ENCODE data around the gene MYO16. TPM values are rescaled to one million over a fixed set of nuclear protein-coding genes. Genes with fewer than 3 reads are reported as not detected.

Gene MYO16
- total RNA-seq, 1 donor from 2014 or later = 2.3 TPM

DNA sequence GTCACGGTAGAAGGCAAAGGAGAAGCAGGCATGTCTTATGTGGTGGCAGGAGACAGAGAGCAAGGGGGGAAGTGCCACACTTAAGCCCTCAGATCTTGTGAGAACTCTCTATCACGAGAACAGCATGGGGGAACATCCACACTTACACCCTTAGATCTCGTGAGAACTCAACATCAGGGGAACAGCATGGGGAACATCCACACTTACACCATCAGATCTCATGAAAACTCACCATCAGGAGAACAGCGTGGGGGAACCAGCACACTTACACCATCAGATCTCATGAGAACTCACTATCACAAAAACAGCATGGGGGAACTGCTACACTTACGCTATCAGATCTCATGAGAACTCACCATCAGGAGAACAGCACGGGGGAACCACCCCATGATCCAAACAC is 445.0 kb downstream of the MYO16 start:
- Mint-ChIP-seq H3K4me3 (ENCODE audit: low read depth) (no peak overlapping the region), H3K27me3 (peaks cover 7% of the 10 kb centered on the region), H3K27ac (peak overlapping the region; percentile 14), H3K4me1 (ENCODE audit: low read depth) (peaks cover 7% of the 10 kb centered on the region), H3K9me3 (ENCODE audit: low read depth) (no peaks in the 10 kb centered on the region), H3K36me3 (ENCODE audit: insufficient read depth) (no peaks in the 10 kb centered on the region)
- TF ChIP-seq, protein P1, sequence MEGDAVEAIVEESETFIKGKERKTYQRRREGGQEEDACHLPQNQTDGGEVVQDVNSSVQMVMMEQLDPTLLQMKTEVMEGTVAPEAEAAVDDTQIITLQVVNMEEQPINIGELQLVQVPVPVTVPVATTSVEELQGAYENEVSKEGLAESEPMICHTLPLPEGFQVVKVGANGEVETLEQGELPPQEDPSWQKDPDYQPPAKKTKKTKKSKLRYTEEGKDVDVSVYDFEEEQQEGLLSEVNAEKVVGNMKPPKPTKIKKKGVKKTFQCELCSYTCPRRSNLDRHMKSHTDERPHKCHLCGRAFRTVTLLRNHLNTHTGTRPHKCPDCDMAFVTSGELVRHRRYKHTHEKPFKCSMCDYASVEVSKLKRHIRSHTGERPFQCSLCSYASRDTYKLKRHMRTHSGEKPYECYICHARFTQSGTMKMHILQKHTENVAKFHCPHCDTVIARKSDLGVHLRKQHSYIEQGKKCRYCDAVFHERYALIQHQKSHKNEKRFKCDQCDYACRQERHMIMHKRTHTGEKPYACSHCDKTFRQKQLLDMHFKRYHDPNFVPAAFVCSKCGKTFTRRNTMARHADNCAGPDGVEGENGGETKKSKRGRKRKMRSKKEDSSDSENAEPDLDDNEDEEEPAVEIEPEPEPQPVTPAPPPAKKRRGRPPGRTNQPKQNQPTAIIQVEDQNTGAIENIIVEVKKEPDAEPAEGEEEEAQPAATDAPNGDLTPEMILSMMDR (IDR thresholded peaks at IDR 0.05; ENCODE audit: unreplicated experiment) = no peak
- DNase-seq (ENCODE audit: low spot score, unreplicated experiment) = no peak

DNA sequence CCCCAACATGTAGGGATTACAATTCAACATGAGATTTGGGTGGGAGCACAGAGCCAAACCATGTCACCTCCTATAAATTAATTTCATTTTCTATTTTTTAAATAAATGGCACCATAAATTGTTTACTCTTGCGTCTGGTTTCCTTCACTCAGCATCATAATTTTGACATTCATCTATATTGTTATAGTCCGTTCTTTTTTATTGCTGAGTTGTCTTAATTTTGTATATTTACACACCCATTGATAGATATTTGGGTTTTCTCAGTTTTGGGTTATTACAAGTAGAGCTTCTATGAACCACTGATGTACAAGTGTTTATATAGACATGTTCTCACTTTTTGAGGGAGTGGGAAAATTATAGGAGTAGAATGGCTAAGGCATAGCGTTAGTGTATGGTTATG is 445.4 kb downstream of the MYO16 start:
- TF ChIP-seq, protein P1 (IDR thresholded peaks at IDR 0.05; ENCODE audit: unreplicated experiment) = no peak
- Mint-ChIP-seq H3K27me3 (peaks cover 7% of the 10 kb centered on the region), H3K4me1 (ENCODE audit: low read depth) (peaks cover 7% of the 10 kb centered on the region), H3K9me3 (ENCODE audit: low read depth) (no peaks in the 10 kb centered on the region), H3K27ac (no peak overlapping the region), H3K4me3 (ENCODE audit: low read depth) (no peak overlapping the region), H3K36me3 (ENCODE audit: insufficient read depth) (no peaks in the 10 kb centered on the region)
- DNase-seq (ENCODE audit: low spot score, unreplicated experiment) = no peak

DNA sequence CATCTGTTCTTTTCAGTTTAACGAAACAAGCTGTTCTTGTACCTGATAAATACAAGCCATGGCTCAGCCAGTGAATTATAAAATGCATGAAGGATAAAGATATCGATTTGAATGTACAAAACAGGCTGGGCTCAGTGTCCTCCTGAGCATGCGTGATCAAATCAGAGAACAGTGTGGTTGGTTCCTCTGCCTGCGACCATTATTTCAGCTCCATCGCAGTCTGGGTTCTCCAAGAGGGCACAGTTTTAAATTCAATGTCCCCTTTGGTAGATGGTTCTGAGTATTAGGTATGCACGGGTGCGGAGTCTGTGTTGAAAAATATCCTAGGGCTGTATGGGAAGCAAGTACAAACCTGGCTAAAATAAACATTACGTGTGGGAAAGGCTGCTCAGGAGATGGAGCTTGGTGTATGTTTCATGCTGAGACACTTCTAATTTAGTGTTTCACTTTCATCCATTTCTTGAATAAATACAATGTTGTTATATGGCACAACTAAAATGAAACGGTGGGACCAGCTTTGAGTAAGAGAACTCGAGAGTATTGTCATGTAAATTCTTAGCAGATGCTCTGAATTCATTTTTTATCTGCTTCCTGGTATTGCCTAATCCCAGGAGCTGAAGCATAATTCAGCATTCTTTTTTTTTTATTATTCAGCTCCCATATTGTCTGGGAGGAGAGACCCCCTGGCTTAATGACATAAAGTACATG is 458.7 kb downstream of the MYO16 start:
- no peak for DNase-seq (ENCODE audit: low spot score, unreplicated experiment)
- H3K36me3 Mint-ChIP-seq (ENCODE audit: insufficient read depth) = no peaks in the 10 kb centered on the region
- H3K27me3 Mint-ChIP-seq = peaks cover 25% of the 10 kb centered on the region

DNA sequence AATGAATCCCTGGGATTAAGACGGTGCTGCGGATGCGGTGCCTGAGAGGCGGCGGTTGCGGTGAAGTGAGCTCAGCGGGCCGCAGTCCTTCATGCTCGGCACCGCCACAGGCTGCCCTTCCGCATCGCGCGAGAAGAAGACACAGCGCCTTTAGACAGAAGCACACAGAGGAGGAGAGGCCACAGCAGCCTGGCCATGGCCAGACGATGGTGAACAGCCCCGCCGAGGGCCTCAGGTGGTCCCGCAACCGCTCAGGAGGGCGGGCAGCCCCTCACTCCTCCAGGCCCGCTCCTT is 459.2 kb downstream of the MYO16 start:
- Mint-ChIP-seq H3K27me3 (peaks cover 24% of the 10 kb centered on the region), H3K4me3 (ENCODE audit: low read depth) (no peak overlapping the region), H3K36me3 (ENCODE audit: insufficient read depth) (no peaks in the 10 kb centered on the region), H3K27ac (no peak overlapping the region), H3K9me3 (ENCODE audit: low read depth) (no peaks in the 10 kb centered on the region), H3K4me1 (ENCODE audit: low read depth) (peaks cover 4% of the 10 kb centered on the region)
- no peak for DNase-seq (ENCODE audit: low spot score, unreplicated experiment)
- TF ChIP-seq, protein P1 (IDR thresholded peaks at IDR 0.05; ENCODE audit: unreplicated experiment) = no peak

More for the DNA sequence above, 458.7 kb downstream of the MYO16 start:
- Mint-ChIP-seq H3K4me3 (ENCODE audit: low read depth) (no peak overlapping the region), H3K4me1 (ENCODE audit: low read depth) (peaks cover 4% of the 10 kb centered on the region), H3K27ac (no peak overlapping the region), H3K9me3 (ENCODE audit: low read depth) (no peaks in the 10 kb centered on the region)
- TF ChIP-seq, protein P1 (IDR thresholded peaks at IDR 0.05; ENCODE audit: unreplicated experiment) = no peak

DNA sequence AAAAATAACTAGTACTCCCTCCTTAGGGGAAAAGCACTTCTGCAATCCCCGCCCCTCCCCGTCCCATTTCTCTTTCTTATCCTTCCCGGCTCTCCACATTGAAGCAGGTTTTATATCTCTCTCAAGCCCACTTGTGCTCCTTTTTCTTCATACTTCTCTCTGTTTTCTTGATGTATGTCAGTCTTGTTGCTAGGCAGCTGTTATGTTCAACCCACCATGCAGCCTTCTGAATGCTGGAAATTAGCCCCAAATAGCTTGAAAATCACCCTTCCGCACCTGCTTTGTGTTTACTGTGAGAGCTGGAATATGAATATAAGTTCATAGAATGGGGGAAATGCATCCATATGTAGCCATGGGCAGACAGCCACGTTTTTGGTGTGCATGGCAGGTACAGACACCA is 461.4 kb downstream of the MYO16 start:
- DNase-seq (ENCODE audit: low spot score, unreplicated experiment) = no peak
- Mint-ChIP-seq H3K36me3 (ENCODE audit: insufficient read depth) (no peaks in the 10 kb centered on the region), H3K4me1 (ENCODE audit: low read depth) (peaks cover 4% of the 10 kb centered on the region), H3K27ac (no peak overlapping the region), H3K27me3 (peaks cover 18% of the 10 kb centered on the region), H3K4me3 (ENCODE audit: low read depth) (no peak overlapping the region), H3K9me3 (ENCODE audit: low read depth) (no peaks in the 10 kb centered on the region)
- TF ChIP-seq, protein P1 (IDR thresholded peaks at IDR 0.05; ENCODE audit: unreplicated experiment) = no peak

All from progenitor cell of endocrine pancreas (in vitro differentiated cells).